GM21381 (cell line): ENCODE data around the gene PDE3B.
"Not testable (repeated sequence)": the region's sequence is repeated elsewhere in the genome, so short reads cannot be mapped to it uniquely, and the experiment has no call there.

Source experiments
- ATAC-seq: cut with Tn5 transposase; IDR thresholded peaks from one replicate; pipeline ENCODE4 v1.9.1; 2021; ENCODE audit warnings: mild to moderate bottlenecking, moderate library complexity; ENCODE audit not compliant: unreplicated experiment

The PDE3B gene

DNA sequence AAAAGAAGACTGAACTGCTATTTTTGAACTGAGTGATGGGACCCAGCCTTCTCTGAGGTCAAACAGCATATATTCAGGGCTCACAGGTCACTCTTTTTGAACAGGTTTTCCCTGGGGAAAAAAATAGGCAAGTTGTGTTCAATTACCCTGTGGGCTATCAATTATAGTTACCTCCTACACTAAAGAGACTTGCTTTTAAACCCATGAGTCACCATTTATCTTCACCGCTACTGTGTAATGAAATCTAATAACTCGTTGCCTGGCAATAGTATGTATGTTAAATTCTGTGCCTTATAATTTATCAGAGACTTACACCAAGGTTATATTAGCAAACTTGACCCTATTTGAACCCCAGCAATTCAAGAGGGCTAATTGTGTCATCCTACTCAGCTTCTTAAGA is 149.9 kb downstream of the PDE3B start:
- ATAC-seq, result no peak

DNA sequence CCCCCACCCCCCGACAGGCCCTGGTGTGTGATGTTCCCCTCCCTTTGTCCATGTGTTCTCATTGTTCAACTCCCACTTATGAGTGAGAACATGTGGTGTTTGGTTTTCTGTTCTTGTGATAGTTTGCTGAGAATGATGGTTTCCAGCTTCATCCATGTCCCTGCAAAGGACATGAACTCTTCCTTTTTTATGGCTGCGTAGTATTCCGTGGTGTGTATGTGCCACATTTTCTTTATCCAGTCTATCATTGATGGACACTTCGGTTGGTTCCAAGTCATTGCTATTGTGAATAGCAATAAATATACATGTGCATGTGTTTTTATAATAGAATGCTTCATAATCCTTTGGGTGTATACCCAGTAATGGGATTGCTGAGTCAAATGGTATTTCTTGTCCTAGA is 152.4 kb downstream of the PDE3B start:
- not testable (repeated sequence) for ATAC-seq

DNA sequence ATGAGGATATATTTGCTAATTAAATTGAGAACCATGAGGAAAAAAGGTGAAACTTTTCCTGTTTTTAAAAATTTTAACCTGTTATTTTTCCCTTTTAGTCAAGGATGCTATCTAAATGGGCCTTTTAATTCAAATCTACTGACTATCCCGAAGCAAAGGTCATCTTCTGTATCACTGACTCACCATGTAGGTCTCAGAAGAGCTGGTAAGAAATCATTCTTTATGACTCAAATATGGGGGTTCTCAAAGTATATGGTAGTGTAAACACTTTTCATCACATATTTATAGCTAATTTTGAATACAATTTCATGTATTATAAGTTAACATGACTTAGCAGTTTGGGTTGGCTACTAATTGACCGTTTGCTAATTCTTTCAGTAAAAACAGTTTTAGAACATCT is 160.2 kb downstream of the PDE3B start:
- ATAC-seq, result no peak

DNA sequence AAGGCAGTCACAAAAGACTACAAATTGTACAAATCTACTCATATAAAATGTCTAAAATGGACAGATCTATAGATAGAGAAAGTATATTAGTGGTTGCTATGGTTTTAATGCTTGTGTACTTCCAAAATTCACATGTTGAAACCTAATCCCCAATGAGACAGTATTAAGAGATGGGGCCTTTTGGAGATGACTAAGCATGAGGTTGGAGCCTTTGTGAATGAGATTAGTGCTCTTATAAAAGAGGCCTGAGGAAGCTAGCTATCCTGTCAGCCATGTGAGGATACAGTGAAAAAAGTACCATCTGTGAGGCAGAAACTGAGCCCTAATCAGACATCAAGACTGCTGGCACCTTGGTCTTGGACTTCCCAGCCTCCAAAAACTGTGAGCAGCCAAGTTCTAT is 165.9 kb downstream of the PDE3B start:
- no peak for ATAC-seq

DNA sequence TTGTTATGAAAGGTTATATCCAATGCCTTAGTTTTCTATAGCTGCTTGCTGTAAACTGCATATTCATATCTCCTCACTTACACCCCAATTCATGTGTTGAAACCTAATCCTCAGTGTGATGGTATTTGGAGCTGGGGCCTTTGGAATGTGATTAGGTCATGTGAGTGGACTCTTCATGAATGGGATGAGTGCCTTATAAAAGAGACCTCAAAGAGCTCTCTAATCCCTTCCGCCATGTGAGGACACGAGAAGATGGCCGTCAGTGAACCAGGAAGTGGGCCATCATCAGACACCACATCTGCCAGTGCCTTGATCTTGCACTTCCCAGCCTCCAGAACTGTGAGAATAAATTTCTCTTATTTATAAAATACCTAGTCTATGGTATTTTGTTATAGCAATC is 169.2 kb downstream of the PDE3B start:
- ATAC-seq, result no peak

DNA sequence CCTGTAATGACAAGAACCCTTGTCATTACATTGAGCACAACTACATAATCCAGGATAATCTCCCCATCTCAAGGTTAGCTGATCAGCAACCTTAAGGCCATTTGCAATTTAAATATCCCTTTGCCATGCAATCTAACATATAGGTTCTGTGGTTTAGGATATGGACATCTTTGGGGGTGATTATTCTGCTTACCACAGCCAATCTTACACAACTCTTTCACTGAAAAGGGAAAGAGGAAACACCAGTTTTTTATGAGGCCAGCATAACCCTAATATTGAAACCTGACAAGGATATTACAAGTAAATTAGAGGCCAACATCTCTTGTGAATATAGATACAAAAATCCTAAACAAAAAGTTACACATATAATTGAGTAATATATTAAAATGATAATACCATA is 169.9 kb downstream of the PDE3B start:
- ATAC-seq, result no peak

DNA sequence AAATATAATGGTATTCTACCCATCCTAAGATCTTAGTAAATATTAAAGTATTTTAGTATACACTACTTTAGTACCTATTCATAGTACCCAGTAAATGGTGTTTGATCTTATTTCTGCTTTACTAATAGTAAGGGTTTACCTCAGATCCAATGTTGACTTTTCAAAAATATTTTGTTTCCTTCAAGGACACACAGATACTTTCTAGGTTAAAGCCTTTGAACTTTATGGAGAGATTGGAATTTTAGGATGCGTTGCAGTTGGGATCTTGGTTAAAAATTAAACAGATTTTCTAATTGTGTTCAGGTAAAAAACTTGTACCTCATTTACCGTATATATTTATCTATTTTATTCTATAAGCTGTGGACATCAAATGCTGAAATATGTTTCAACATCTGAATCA is 175.2 kb downstream of the PDE3B start:
- ATAC-seq, result no peak

DNA sequence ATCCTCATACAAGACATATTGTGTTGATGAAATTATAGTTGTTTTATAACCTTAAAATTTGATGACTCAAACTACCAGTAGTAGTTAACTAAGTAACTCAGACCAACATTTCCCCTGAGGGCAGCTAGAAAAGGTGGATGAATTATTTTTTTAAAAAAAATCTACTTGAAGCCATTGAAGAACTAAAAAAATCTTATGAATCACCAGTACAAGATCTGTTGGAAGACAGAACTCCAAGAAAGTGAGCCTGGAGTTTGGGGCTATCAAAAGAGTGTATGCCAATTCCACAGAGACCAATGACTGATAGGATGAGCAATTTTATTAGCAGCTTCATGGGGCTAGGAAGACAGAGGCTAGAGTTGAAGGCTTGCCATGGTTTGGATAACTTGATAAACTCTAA is 176.0 kb downstream of the PDE3B start:
- no peak for ATAC-seq

DNA sequence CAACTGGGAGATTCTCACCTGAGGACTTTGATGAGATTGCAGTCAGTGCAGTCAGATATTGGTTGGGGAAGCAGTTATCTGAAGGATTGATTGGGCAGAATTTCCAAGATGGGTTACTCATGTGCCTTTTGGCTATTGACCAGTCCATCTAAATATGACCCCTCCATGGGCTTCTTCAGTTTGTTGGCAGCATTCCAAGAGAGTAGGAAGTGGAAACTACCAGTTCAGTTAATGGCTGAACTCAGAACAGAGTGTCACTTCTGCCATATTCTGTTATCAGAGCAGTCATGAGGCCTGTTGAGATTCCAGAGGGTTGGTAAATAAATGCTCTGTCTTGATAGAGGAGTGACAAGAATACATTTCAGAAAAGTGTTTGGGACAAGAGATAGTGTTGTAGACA is 177.4 kb downstream of the PDE3B start:
- ATAC-seq, result no peak

DNA sequence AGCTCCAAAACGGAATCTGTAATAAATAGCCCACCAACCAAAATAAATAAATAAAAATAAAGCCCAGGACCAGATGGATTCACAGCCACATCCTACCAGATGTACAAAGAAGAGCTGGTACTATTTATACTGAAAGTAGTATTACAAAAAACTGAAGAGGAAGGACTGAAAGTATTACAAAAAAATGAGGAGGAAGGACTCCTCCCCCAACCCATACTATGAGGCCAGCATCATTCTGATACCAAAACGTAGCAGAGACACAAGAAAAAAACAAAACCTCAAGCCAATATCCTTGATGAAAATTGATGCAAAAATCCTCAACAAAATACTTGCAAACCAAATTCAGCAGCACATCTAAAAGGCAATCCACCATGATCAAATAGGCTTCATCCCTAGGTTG is 183.0 kb downstream of the PDE3B start:
- ATAC-seq, result no peak

DNA sequence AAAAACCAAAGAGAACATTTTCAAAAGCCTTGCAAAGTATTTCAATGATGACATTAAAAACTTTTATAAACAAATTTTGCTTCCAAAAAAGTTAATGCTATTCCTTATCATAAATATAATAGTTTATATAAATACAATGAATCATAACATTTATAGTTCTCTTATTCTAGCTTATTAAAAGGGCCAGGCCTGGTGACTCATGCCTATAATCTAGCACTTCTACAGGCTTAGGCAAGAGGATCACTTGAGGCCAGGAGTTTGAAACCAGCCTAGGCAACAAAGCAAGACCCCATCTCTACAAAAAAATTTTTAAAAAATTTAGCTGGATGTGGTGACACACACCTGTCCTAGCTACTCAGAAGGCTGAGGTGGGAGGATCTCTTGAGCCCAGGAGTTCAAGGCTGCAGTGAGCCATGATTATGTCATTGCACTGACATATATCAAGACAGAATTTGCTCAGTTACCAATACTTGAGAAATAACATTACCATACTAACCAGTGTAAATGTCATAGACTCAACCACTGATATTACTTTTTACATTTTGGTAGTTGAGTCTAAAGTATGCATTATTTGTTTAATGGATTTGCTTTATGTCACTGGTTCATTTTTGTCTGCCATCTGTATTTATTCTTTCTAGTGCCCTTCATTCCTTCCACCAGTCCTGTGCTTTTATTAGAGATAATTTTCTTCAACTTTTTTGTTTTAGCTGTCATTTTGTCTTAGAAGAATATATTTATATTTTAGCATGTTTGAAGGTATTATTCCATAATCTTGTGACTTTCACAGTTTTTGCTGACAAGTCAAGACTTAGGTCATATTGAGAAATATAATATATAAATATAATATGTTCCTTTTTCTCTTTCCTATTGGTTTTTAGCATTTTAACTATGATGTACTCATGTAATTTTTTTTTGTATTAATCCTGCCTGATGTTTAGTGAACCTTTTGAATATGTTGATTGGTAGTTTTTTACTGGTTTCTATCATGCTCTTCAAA is 192.2 kb downstream of the PDE3B start:
- ATAC-seq, result no peak

DNA sequence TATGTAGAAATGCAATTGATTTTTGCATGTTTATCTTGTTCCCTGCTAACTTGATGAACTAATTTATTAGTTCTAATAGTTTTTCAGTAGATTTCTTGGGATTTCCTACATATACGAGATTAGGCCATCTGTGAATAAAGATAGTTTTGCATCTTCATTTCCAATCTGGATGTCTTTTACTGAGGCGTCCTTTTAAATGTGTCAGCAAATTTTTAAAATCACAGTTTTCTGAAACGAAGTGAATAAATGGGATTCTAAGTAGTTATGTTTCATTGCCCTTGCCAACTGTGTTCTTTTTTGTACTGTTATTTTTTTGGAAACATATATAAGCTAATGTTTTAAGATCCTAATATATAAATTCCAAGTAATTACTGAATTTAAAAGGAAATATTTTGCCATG is 198.4 kb downstream of the PDE3B start:
- no peak for ATAC-seq

DNA sequence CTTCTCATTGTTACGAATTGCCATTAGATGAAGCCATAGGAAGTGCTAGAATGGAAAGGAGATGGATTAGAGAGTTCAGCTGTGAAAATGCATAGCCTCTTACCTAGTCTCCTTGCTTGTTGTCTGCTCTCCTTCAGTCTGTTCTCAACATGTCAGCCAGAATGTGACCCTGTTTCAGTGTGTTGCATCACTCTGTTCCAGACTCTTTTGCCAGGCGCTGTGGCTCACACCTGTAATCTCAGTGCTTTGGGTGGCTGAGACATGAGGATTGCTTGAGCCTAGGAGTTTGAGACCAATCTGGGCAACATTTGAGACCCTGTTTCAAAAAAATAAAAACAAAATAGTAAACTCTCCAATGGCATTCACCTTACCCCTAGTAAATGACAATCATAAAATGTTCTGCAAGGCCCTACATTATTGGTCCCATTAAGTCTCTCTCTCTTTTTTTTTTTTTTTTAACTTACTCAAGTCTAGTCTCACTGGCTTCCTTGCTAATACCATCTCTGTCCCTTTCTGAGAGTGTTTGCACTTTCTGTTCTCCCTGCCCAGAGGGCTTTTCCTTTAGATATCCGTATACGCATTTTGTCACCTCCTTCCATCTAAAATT is 209.1 kb downstream of the PDE3B start:
- ATAC-seq, result no peak

DNA sequence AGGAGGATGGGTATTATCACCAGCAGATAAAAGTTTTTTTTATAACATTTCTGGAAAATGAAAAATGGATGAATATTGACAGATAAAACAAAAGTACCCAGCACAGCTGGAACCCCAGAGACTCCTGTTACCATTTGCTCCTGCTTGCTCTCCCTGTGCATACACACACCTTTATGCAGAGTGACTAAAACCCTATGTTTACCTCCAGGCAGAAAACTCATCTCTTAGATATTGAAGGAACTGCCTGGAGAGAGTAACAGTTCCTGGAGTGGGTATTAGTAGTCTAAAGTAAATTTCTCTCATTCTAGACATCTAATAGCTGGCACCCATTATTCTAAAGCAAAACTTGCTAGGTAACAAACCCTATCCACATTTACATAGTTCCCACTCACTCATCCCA is 210.5 kb downstream of the PDE3B start:
- ATAC-seq, result no peak

DNA sequence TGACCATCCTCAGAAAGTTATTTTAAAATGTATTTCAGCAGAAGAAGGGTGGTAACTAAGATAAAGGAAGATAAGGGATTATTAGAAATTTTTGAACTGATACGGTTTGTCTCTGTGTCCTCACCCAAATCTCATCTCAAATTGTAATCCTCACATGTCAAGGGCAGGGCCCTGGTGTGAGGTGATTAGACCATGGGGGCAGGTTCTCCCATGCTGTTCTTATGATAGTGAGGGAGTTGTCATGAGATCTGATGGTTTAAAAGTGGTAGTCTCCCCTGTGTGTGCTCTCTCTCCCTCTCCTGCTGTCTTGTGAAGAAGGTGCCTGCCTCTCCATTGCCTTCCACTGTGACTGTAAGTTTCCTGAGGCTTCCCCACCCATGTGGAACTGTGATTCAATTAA is 212.3 kb downstream of the PDE3B start:
- ATAC-seq, result no peak

DNA sequence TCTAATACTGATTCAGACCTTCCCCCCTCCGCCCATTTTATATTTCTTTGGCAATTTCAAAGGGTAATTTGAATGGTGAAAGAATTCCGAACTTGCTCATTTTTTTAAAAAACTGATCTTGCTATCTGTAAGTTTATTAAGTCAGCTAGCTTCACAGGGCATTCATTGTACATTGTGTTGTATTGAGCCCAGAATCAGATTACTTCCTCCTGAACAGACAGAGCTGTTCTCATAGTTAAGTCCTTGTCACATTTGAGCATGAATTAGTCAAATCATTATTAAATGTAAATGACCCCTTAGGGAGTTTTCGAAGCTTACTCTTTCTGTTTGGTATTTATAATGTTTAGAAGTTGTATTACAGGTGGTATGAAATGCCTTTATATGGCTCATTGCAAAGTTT is 214.0 kb downstream of the PDE3B start:
- no peak for ATAC-seq

DNA sequence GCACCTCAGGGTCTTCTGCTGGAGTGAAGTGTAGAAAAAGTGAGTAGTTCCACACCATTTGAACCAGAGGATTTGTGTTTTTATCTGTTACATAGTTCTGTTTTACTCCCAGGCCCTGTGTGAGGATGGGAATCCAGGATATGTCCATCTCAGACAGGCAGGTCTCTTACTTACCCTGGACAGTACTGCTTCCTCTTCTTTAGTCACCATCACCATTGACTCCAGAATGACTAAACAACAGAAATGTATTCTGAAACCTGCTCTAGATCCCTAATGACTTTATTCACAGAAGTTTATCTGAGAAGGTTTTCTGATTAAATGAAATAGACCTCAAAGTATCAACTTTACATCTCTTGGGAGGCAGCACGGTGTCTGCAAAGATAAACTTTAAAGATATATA is 214.8 kb downstream of the PDE3B start:
- no peak for ATAC-seq

DNA sequence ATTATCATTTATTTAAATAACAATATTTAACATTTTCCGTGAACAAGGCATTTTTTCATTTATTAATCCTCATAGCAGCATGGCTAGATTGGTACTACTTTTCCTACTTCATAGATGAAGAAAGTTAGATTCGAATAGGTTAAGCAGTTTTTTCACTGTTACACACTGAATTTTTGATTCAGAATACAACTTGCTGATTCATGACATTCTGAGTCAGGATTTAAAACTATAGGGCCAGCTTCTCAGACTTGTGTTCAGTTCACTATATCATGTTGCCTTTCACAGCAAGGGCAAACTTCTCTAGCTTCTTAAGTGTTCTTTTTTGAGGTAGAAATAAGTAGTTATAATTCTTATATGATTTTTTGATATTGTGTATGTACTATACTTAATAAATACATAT is 216.9 kb downstream of the PDE3B start:
- no peak for ATAC-seq

DNA sequence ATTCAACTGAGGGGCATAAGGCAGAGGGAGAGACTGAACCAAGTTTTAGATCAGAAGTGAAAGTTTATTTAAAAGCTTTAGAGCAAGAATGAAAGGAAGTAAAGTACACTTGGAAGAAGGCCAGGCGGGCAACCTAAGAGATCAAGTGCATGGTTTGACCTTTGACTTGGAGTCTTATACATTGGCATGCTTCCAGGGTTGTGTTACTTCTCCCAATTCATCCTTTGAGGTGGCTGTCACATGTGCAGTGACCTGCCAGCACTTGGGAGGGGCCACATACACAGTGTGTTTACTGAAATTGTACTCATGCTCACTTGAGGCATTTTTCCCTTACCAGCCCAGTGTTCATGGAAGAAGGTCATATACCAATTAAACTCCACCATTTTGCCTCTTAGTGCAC is 218.1 kb downstream of the PDE3B start:
- ATAC-seq, result no peak

DNA sequence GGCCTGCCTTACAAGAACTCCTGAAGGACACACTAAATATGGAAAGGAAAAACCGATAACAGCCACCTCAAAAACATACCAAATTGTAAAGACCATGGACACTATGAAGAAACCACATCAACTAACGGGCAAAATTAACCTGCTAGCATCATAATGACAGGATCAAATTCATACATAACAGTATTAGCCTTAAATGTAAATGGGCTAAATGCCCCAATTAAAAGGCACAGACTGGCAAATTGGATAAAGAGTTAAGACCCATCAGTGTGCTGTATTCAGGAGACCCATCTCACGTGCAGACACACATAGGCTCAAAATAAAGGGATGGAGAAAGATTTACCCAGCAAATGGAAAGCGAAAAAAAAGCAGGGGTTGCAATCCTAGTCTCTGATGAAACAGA is 220.2 kb downstream of the PDE3B start:
- not testable (repeated sequence) for ATAC-seq

DNA sequence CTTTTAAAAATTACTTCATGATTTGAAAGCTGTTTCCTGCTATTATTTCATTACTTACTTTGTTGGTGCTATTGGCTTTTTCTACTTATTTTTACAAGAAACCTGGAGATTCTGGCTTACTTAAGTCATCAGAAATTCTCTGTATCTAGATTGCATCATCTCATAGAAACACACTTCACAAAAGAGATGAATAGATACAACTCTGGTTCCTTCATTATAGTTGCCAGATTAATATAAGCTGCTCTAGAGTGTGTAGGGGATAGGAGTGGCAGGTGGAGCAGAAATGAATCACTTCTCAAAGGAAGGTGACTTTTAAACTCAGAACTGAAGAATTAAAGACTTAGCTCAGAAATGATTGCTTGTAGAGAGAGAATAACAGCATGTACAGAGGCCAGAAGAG is 228.4 kb downstream of the PDE3B start:
- no peak for ATAC-seq

DNA sequence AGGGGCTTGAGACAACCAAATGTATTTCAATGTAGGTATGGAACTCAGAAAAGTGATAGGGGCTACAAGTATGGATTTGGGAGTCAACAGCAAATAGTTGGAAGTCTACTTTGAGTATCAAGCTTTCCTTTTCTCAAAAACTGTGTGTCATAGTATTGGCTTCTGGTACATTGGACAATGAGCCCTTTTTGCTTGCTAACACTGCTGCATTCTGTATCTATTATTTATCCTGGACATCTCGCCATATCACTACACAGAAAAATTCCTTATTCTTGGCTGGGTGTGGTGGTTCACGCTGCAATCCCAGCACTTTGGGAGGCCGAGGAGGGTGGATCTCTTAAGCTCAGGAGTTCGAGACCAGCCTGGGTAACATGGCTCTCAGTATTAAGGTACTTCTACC is 230.0 kb downstream of the PDE3B start:
- no peak for ATAC-seq
